Pancreas (tissue), 10 donors: Measurements from ENCODE around the gene PRSS53. TPM values are rescaled to one million over a fixed set of nuclear protein-coding genes. Genes with fewer than 3 reads are reported as not detected.

Experiments
- ATAC-seq, 4 donors: fragments of 200-7000 bp; cut with Tn5 transposase; one replicate each; pipeline versions ENCODE4 v1.8.0 to v1.9.1; 2020; ENCODE audit warnings: mild to moderate bottlenecking in 4 of 4, moderate library complexity in 4 of 4
- DNase-seq, 6 donors: peaks; one replicate each; pipeline ENCODE4 v3.0.0-alpha.2; 2020
- FAIRE-seq: peaks from 2 replicates; lab custom pipeline; 2012; peaks lifted over from hg19 to GRCh38; lab: Jason Lieb, UNC
- H3K27ac ChIP-seq, 4 donors: fragments of 200-600 bp; sonication (generic); 1 replicate in 3 of 4; 2 replicates in 1 of 4; pipeline versions ENCODE4 v1.5.0 to v1.8.0; 2020
- H3K27me3 ChIP-seq, 4 donors: fragments of 200-600 bp; one replicate each; pipeline ENCODE4 v1.8.0; 2021
- H3K36me3 ChIP-seq, 3 donors: fragments of 200-600 bp; sonication (generic) in 1 of 3; one replicate each; pipeline versions ENCODE4 v1.5.0 to v1.8.0; 2020 to 2021
- H3K4me1 ChIP-seq, 3 donors: fragments of 200-600 bp; one replicate each; pipeline ENCODE4 v1.8.0; 2021
- H3K4me3 ChIP-seq, 4 donors: fragments of 200-600 bp; sonication (generic) in 2 of 4; one replicate each; pipeline versions ENCODE4 v1.5.0 to v1.8.0; 2020 to 2021
- H3K9me3 ChIP-seq, 4 donors: fragments of 200-600 bp; one replicate each; pipeline ENCODE4 v1.8.0; 2021
- WGBS, 2 donors: extraction: QIAGEN DNeasy Blood & Tissue Kit; methylation state at CpG; one replicate each; pipeline ENCODE4 v1.1.7; 2013; 5-methylcytosine and 5-hydroxymethylcytosine counted together
- intact Hi-C, 3 donors: fragments of 100-400 bp; cut with DNase I; formaldehyde crosslinking; loops; one replicate each; pipeline versions ENCODE4 v1.11.1 to v1.14.2; 2022
- polyA plus RNA-seq, 2 donors: library from polyadenylated mRNA; stranded (reverse); fragments of 200-250 nt; gene quantifications; one replicate each; pipeline ENCODE4 v1.2.3, GENCODE V29; 2013
- total RNA-seq, 6 donors: library from RNA; stranded (reverse); fragmentation: NEBNext Ultra II Directional in 4 of 6; extraction: Animal tissue kit (Norgen Biotek cat#: 25700) in 4 of 6; gene quantifications; one replicate each; pipeline versions ENCODE4 v1.2.1 to v1.2.4, GENCODE V29; 2021 to 2023
- TF ChIP-seq, protein P1 (sequence below), 4 donors: fragments of 200-600 bp; sonication (generic) in 3 of 4; IDR thresholded peaks; one replicate each; pipeline versions ENCODE4 v1.5.0 to v1.8.0; 2021; ENCODE audit warnings: antibody characterized with exemption in 4 of 4
- donor health status: healthy with polysubstance abuse.
- donor health status: DM: no; HTN: no; CAD: no; lungs with moderate emphysema.
- donor health status: DM: no; HTN: no; CAD: no.
- donor health status: control.
- donor health status: control.
- donor health status: Bipolar disorder and iron deficiency.
- donor health status: DM: yes; HTN: yes; CAD: no.
- donor health status: DM: no; HTN: no; CAD: no.
- donor health status: DM: no; HTN: no; CAD: no.
- donor health status: DM: yes; HTN: yes; CAD: no.

Gene PRSS53
- total and polyA plus RNA-seq, 8 donors: 0.52 to 8.2 (median 1.3) TPM

DNA sequence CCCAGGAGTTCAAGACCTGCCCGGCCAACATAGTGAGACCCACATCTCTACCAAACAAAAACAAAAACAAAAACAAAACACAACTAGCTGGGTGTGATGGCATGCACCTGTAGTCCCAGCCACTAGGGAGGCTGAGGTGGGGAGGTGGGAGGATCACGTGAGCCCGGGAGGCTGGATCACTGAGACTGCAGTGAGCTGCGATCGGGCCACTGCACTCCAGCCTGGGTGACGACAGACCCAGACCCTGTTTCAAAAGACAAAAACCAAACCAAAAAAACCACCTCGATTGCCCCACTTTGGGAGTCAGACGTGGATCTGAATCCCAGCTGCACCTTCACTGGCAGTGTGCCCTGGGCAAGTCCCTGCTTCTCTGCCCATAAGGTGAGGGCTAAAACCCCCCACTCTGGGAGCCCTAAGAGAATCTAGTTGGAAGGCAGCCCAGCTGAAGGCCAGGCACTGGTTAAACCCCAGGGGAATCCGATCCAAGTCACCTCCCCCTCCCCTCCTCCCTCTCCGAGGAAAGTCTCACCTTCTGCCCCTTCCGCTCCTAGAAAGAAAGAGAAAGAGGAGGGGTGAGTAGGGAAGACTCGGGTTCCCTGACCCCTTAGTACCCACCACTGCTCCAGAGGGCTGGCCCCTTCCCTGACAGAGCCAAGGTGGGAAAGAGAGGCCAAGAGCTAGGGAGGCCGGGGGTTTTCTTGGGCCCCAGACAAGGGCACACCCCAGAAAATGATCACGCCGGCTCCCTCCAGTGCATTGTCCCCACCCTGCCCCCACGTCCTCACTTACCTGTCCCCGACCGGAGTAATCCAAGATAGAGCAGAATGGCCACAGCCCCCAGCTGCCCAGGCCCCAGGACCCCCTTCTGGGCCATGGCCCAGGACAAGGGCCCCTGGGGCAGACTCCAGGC, 46.1 kb upstream of the PRSS53 start:
- intact Hi-C loops: no loop called here
- peak overlapping the region; percentile 56 to 87 (median 72) for H3K4me3 ChIP-seq
- H3K9me3 ChIP-seq: no peaks in the 10 kb centered on the region
- peaks cover 0 to 11% (median 6%) of the 10 kb centered on the region in 3 donors for H3K36me3 ChIP-seq
- H3K27ac ChIP-seq: peak overlapping the region; percentile 89 to 98 (median 94)
- peaks cover 30 to 53% (median 49%) of the 10 kb centered on the region in 3 donors for H3K4me1 ChIP-seq
- no peak for FAIRE-seq
- no peaks in the 10 kb centered on the region for H3K27me3 ChIP-seq
- ATAC-seq: peak; percentile 47 to 55 (median 49)
- TF ChIP-seq, protein P1, sequence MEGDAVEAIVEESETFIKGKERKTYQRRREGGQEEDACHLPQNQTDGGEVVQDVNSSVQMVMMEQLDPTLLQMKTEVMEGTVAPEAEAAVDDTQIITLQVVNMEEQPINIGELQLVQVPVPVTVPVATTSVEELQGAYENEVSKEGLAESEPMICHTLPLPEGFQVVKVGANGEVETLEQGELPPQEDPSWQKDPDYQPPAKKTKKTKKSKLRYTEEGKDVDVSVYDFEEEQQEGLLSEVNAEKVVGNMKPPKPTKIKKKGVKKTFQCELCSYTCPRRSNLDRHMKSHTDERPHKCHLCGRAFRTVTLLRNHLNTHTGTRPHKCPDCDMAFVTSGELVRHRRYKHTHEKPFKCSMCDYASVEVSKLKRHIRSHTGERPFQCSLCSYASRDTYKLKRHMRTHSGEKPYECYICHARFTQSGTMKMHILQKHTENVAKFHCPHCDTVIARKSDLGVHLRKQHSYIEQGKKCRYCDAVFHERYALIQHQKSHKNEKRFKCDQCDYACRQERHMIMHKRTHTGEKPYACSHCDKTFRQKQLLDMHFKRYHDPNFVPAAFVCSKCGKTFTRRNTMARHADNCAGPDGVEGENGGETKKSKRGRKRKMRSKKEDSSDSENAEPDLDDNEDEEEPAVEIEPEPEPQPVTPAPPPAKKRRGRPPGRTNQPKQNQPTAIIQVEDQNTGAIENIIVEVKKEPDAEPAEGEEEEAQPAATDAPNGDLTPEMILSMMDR (IDR thresholded peaks at IDR 0.05): peak in 1 of 4 donors; percentile 15
- DNase-seq: peak in 5 of 6 donors; percentile 74 to 87 (median 79)
- 6 to 9% methylated on average over 16 to 18 of the region's 18 CpGs for WGBS, 2 donors

DNA sequence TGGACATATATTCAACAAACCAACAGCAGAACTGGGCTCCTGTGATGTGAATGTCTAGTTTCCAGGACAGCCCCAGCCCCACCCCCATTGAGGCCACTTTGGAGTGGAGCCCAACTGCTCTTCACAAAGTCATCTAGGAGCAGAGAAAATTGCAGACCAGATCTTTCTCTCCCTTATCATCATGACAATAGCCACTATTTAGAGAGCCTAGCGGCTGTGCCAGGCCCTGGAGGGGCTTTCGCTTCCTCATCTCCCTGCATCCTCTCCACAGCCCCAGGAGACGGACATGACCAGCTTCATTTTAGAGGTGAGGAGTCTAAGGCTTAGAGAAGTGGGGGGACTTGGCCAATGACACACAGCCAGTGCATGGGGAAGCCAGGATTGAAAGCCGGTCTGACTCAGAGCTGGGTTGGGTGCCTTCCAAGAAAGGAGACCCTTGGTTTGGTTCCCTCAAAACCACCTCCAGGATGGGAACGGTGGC, 45.4 kb upstream of the PRSS53 start:
- intact Hi-C loops: no loop called here
- Histone ChIP-seq H3K27me3 (no peaks in the 10 kb centered on the region), H3K4me3 (peak overlapping the region; percentile 56 to 87 (median 72)), H3K9me3 (no peaks in the 10 kb centered on the region), H3K27ac (peak overlapping the region; percentile 89 to 98 (median 94)), H3K4me1 (peaks cover 38 to 57% (median 57%) of the 10 kb centered on the region in 3 donors), H3K36me3 (peaks cover 0 to 11% (median 6%) of the 10 kb centered on the region in 3 donors)
- WGBS, 2 donors: 11 to 15% methylated on average over 5 of the region's 5 CpGs
- ATAC-seq (no peak), FAIRE-seq (no peak), DNase-seq (peak in 3 of 6 donors; percentile 41 to 59 (median 56))
- TF ChIP-seq, protein P1 (IDR thresholded peaks at IDR 0.05): no peak

DNA sequence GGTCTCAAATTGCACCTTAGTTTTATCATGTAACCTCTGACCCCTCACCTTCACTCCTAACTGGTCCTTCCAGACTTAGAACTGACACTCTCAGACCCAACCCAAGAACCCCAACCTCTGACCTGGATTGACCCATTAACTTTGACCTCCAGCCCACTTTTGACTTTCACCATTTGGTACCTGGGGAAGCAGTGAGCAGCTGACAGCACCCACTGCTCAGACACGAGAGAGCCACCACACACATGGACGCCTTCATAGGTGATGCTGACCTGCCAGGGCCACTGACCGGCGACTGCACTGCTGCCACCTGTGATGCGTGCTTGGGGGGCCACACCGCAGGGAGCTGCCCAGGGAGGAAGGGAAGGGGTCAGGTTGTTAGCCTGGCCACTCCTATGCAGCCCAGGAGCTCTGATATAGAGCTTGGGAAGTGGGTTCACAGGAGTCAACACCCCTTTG, 44.3 kb upstream of the PRSS53 start:
- 78 to 79% methylated on average over 6 of the region's 6 CpGs for WGBS, 2 donors
- Histone ChIP-seq H3K9me3 (no peaks in the 10 kb centered on the region), H3K4me1 (peaks cover 42 to 59% (median 58%) of the 10 kb centered on the region in 3 donors), H3K36me3 (peaks cover 0 to 11% (median 6%) of the 10 kb centered on the region in 3 donors), H3K27ac (peak overlapping the region in 2 of 4 donors; percentile 93 to 94), H3K4me3 (peak overlapping the region in 1 of 4 donors; percentile 87), H3K27me3 (no peaks in the 10 kb centered on the region)
- intact Hi-C loops: no loop called here
- FAIRE-seq (no peak), ATAC-seq (no peak), DNase-seq (peak in 4 of 6 donors; percentile 9 to 59 (median 42))
- TF ChIP-seq, protein P1 (IDR thresholded peaks at IDR 0.05): no peak

DNA sequence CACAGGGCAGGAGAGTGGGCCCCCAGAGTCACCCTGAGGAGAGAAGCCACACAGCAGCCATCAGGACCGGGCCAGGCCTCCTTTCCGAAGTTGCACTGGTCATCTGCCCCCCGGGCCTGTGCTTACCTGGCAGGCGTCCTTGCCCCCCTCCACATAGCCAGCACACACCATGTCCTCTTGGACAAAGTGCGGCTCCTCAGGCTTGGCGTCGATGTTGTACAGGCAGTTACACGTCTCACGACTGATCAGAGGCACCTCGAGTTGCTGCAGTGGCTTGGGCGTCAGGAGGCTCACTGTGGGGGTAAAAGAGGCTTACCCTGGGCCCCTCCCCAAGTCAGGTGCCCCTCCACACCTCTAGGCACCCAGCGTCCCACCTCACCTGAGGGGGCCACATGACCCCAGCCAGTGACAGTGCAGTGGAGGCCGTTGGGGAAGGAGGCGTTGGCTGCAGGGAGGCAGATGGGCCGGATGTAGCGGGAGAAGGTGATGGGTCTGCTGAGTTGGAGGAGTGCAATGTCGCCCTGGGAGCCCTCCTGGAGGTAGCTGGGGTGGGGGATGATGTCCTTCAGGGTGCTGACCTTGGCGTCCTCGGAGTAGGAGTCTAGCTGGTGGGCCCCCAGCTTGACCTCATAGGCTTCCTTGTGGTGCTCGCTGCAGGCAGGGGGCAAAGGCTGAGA, 43.7 kb upstream of the PRSS53 start:
- DNase-seq (peak in 4 of 6 donors; percentile 16 to 70 (median 50)), FAIRE-seq (no peak), ATAC-seq (no peak)
- 78 to 80% methylated on average over 18 to 20 of the region's 20 CpGs for WGBS, 2 donors
- Histone ChIP-seq H3K36me3 (peaks cover 0 to 11% (median 6%) of the 10 kb centered on the region in 3 donors), H3K4me3 (no peak overlapping the region), H3K27ac (peak overlapping the region in 3 of 4 donors; percentile 88 to 96 (median 91)), H3K9me3 (no peaks in the 10 kb centered on the region), H3K4me1 (peaks cover 46 to 63% (median 61%) of the 10 kb centered on the region in 3 donors), H3K27me3 (no peaks in the 10 kb centered on the region)
- TF ChIP-seq, protein P1 (IDR thresholded peaks at IDR 0.05): no peak
- intact Hi-C loops: no loop called here
